Measurements from ENCODE around the gene ZNF793.

The ZNF793 gene

DNA sequence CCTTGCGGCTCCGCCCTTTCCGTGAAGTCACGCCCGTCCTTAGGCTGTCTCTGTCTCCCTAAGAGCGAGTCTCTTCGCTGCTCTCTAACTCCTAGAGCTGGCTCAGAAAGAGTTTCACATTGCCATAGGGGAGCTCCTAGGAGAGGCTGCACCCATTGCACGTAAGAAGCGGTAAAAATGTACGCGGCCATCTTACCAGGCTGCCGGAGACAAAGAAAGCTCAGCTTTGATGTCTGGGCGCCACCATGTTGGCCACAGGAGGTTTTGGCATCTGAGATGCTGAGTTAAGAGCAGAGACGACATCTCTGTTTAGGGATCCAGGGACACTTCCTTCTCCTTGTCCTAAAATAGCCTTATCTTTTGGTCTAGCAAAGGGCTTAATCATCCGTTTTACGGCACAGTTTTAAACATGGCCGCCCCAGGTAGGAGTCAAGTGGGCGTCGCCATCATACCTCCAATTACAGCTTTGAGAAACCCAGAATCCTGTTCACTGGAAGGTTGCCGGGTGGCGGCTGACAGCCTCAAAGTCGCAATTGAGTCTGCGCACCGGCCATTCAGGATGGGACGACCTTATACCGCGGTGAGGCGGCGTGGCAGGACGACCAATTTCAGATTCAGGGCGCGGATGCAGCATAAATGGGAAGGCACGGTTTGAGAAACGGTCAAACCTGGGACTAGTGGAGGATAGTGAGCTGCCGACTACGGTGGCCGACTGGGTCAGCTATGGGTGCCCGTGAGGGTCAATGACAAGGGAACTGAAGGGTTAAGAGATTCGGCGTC, at the start of gene ZNF793:
ZNF793 (plus strand) TSS at position 553 of the 780 bp plus-strand sequence. CDS start 16,501 bp downstream, outside the sequence.
- no peak for TF ChIP-seq ZNF274 (IDR thresholded peaks at IDR 0.05; ENCODE audit: low read depth, low read length)
- H3K4me3 ChIP-seq (ENCODE audit: low read length), result peak within 1 kb of the TSS; percentile 85

GRCh38 chr19:37466277-37466797, 40.4 kb upstream of the ZNF793 start:
- no peak for TF ChIP-seq ZNF274 (IDR thresholded peaks at IDR 0.05; ENCODE audit: low read depth, low read length)
- peak overlapping the region; percentile 80 for H3K4me3 ChIP-seq (ENCODE audit: low read length)

DNA sequence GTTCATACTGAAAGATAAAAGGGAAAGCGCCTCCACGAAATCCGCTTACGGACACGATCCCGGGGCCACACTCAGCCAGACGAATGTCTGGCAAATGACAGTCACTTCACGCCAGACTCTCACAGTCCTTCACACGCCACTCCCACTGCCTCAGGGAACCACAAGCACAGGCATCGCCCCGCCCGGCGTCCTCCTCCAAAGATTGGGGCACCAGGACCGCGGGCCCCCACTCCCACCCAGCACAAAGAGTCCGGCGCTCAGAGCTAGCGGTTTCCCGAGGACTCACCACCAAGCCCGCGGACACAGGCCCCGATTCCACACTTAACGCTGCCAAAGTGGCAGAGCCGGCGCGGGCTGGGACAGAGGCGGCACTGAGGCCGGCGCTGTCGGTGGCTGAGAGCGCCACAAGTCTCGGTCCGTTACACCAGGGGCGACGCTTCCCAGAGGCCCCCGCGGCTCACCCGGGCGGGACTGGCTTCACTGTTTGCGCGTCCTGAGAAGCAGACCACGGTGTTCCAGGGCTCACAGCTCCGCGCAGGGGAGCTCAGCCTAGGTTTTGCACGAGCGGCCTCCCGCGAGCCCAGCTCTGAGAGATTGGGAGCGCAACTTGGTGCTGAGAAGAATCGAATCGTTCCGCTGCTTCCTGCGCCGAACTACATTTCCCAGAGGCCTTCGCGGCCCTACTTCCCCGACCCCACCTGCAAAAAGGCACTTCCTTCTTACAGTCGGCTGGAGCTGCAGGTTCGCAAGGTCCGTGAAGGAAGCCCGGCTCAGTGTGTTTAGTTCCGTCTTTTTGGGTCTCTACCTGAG, 39.7 kb upstream of the ZNF793 start, which contains the start of gene ZNF569:
ZNF569 (minus strand) TSS at position 647 of the 810 bp plus-strand sequence. CDS start 22,523 bp downstream, outside the sequence.
- peak within 1 kb of the TSS; percentile 80 for H3K4me3 ChIP-seq (ENCODE audit: low read length)
- no peak for TF ChIP-seq ZNF274 (IDR thresholded peaks at IDR 0.05; ENCODE audit: low read depth, low read length)

- H3K4me3 ChIP-seq (ENCODE audit: low read length), result peak overlapping the region; percentile 80; the same call in 1 of the 2 replicates
- no peak for TF ChIP-seq ZNF274 (IDR thresholded peaks at IDR 0.05; ENCODE audit: low read depth, low read length)
Observed at GRCh38 chr19:37467608-37468090, 39.1 kb upstream of the ZNF793 start.

GRCh38 chr19:37468961-37469777, 37.6 kb upstream of the ZNF793 start, which contains the start of gene ZNF570:
Gene ZNF570 (plus strand): TSS chr19:37469356. CDS start chr19:37470355, 999 bp downstream.
- no peak for TF ChIP-seq ZNF274 (IDR thresholded peaks at IDR 0.05; ENCODE audit: low read depth, low read length)
- H3K4me3 ChIP-seq (ENCODE audit: low read length), result peak within 1 kb of the TSS; percentile 80

DNA sequence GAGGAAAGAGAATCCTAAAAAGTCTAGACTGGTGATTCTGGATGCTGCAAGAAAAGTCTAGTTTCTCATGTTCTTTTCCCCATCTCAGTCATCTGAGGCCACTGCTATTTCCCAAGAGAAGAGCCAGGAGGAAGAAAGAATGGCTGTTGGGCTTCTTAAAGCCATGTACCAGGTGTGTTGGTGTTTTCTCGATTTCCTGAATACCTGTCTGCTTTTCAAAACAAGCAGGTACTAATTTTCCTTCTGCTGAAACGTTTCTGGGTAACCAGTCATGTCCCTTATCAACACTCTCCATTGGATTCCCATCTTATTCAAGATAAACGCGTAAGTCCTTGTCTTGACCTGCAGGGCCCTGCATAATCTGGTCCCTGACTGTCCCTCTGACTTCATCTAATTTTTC, 36.5 kb upstream of the ZNF793 start:
- peak overlapping the region; percentile 80 for H3K4me3 ChIP-seq (ENCODE audit: low read length)
- TF ChIP-seq ZNF274 (IDR thresholded peaks at IDR 0.05; ENCODE audit: low read depth, low read length), result no peak

DNA sequence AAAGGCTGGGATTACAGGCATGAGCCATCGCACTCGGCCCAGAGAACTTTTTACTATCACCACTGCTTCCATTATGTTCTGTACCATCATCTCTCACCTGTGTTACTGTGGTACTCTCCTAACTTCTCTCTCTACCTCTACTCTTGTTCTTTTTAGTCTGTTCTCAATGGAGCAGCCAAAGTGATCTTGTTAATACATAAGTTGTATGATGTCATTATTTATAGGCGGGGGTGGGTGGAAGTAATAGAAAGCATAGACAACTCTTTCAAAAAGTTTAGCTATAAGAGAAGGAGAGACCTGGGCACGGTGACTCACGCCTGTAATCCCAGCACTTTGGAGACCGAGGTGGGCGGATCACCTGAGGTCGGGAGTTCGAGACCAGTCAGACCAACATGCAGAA, 34.6 kb upstream of the ZNF793 start:
- no peak overlapping the region for H3K4me3 ChIP-seq (ENCODE audit: low read length)
- TF ChIP-seq ZNF274 (IDR thresholded peaks at IDR 0.05; ENCODE audit: low read depth, low read length), result no peak

DNA sequence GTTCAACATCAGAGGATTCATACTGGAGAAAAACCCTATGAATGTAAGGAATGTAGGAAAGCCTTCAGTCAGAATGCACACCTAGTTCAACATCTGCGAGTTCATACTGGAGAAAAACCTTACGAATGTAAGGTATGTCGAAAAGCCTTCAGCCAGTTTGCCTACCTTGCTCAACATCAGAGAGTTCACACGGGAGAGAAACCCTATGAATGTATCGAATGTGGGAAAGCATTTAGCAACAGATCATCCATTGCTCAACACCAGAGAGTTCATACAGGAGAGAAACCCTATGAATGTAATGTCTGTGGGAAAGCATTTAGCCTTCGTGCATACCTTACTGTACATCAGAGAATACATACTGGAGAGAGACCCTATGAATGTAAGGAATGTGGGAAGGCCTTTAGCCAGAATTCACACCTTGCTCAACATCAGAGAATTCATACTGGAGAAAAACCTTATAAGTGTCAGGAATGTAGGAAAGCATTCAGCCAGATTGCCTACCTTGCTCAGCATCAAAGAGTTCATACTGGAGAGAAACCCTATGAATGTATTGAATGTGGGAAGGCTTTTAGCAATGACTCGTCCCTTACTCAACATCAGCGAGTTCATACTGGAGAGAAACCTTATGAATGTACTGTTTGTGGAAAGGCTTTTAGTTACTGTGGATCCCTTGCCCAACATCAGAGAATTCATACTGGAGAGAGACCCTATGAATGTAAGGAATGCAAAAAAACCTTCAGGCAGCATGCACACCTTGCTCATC, 22.2 kb upstream of the ZNF793 start:
- peak; percentile 92 for TF ChIP-seq ZNF274 (IDR thresholded peaks at IDR 0.05; ENCODE audit: low read depth, low read length)
- H3K4me3 ChIP-seq (ENCODE audit: low read length), result no peak overlapping the region

DNA sequence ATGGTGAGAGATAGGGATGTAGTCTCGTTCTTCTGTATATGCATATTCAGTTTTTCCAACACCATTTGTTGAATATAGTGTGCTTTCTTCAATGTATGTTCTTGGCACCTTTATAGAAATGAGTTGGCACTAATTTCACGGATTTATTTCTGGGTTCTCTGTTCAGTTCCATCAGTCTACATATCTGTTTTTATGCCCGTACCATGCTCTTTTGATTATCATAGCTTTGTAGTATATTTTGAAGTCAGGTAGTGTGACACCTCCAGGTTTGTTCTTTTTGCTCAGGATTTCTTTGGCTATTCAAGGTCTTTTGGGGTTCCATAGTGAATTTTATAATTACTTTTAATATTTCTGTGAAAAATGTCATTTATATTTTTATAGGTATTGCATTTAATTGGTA, 14.5 kb upstream of the ZNF793 start:
- no peak for TF ChIP-seq ZNF274 (IDR thresholded peaks at IDR 0.05; ENCODE audit: low read depth, low read length)

GRCh38 chr19:37505958-37506386, 767 bp upstream of the ZNF793 start:
- no peak for TF ChIP-seq ZNF274 (IDR thresholded peaks at IDR 0.05; ENCODE audit: low read depth, low read length)
- H3K4me3 ChIP-seq (ENCODE audit: low read length), result peak overlapping the region; percentile 85

More for the DNA sequence above, 14.5 kb upstream of the ZNF793 start:
- H3K4me3 ChIP-seq (ENCODE audit: low read length), result no peak overlapping the region

DNA sequence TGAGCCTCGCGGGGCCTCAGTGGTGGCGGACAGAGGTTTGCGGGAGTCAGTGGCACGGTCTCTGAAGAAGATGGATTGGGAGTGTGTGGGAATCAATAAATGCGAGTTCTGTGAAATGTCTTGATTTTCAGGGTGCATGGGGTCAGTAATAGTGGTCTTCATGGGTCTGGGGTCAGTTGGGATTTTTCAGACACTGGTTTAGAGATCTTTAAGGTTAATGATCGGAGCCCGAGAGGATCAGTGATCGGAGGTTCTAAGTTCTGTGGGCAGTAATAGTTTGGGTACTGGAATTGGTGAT, 377 bp downstream of the ZNF793 start:
- peak overlapping the region; percentile 85 for H3K4me3 ChIP-seq (ENCODE audit: low read length)
- TF ChIP-seq ZNF274 (IDR thresholded peaks at IDR 0.05; ENCODE audit: low read depth, low read length), result no peak

- H3K4me3 ChIP-seq (ENCODE audit: low read length), result no peak overlapping the region
- TF ChIP-seq ZNF274 (IDR thresholded peaks at IDR 0.05; ENCODE audit: low read depth, low read length), result no peak
Observed at GRCh38 chr19:37511186-37511585, 4.4 kb downstream of the ZNF793 start.

- H3K4me3 ChIP-seq (ENCODE audit: low read length), result no peak overlapping the region
- TF ChIP-seq ZNF274 (IDR thresholded peaks at IDR 0.05; ENCODE audit: low read depth, low read length), result no peak
Observed at GRCh38 chr19:37511821-37512220, 5.1 kb downstream of the ZNF793 start.
